SK-N-SH (cell line): ENCODE measurements around the gene PTCH2.

Experiments used
- CTCF ChIP-seq: fragments of 200-600 bp; sonication (generic); IDR thresholded peaks from 2 replicates; pipeline ENCODE4 v1.6.1; 2017; ENCODE audit warnings: antibody characterized with exemption, mild to moderate bottlenecking, moderate library complexity
- EP300 ChIP-seq, 2 experiments: IDR thresholded peaks; 2 replicates each; pipeline versions ENCODE4 v1.4.0 to v1.6.1; 2012; ENCODE audit warnings: borderline replicate concordance in 1 of 2, low read depth in 1 of 2, low read length in 1 of 2
- EZH2phosphoT487 ChIP-seq: fragments of 200-600 bp; sonication (generic); IDR thresholded peaks from 2 replicates; pipeline ENCODE4 v1.6.1; 2017; ENCODE audit warnings: low read depth, mixed run types, mild to moderate bottlenecking, antibody characterized with exemption, moderate library complexity, borderline replicate concordance
- GATA2 ChIP-seq: sonication (generic); formaldehyde crosslinking; IDR thresholded peaks from 2 replicates; pipeline ENCODE4 v1.5.0; 2020; ENCODE audit warnings: mild to moderate bottlenecking, missing genetic modification reagents
- JUND ChIP-seq: IDR thresholded peaks from 2 replicates; pipeline ENCODE4 v1.4.0; 2012
- POLR2AphosphoS5 ChIP-seq: IDR thresholded peaks from 2 replicates; pipeline ENCODE4 v1.6.1; 2012; ENCODE audit warnings: low read depth, low read length
- REST ChIP-seq: IDR thresholded peaks from 2 replicates; pipeline ENCODE4 v1.6.1; 2012; ENCODE audit warnings: mild to moderate bottlenecking, low read depth, low read length, moderate library complexity
- RFX5 ChIP-seq: IDR thresholded peaks from 2 replicates; pipeline ENCODE4 v1.6.1; 2012; ENCODE audit warnings: mild to moderate bottlenecking, improper control_type of control experiment, low read length
- TAF1 ChIP-seq: IDR thresholded peaks from 2 replicates; pipeline ENCODE4 v1.6.1; 2012; ENCODE audit warnings: low read depth, mild to moderate bottlenecking, low read length, moderate library complexity, borderline replicate concordance
- USF2 ChIP-seq: fragments of 150-350 bp; IDR thresholded peaks from 2 replicates; pipeline ENCODE4 v1.6.1; 2017; ENCODE audit warnings: antibody characterized with exemption, low read length, low read depth, borderline replicate concordance
- YY1 ChIP-seq: IDR thresholded peaks from 2 replicates; pipeline ENCODE4 v1.4.0; 2012; ENCODE audit warnings: low read depth, mild to moderate bottlenecking

GRCh38 chr1:44839576-44839975 lies 3.5 kb downstream of the PTCH2 start:
- no peak for TF ChIP-seq POLR2AphosphoS5
- no peak for TF ChIP-seq EZH2phosphoT487
- TF ChIP-seq JUND, result no peak
- TF ChIP-seq CTCF, result no peak
- TF ChIP-seq GATA2 (CRISPR knock-in tag), result no peak
- no peak for TF ChIP-seq USF2
- no peak for TF ChIP-seq RFX5
- TF ChIP-seq YY1, result no peak
- TF ChIP-seq EP300 (IDR thresholded peaks at IDR 0.05; ENCODE audit: borderline replicate concordance in 1 of 2, low read depth in 1 of 2, low read length in 1 of 2), result no peak
- TF ChIP-seq TAF1, result no peak
- TF ChIP-seq REST, result no peak
